Hindlimb muscle (tissue), 1 donor: ENCODE data around the gene BCO2. TPM values are rescaled to one million over a fixed set of nuclear protein-coding genes. Genes with fewer than 3 reads are reported as not detected.

Experiments used
- DNase-seq: peaks from one replicate; pipeline ENCODE4 v3.0.0-alpha.2; 2013
- polyA plus RNA-seq: library from polyadenylated mRNA; unstranded; fragments of 120-200 nt; gene quantifications from one replicate; pipeline ENCODE4 v1.2.1, GENCODE V29; 2013; ENCODE audit not compliant: insufficient read length

Gene BCO2
- polyA plus RNA-seq, 1 donor: 5.3 TPM

DNA sequence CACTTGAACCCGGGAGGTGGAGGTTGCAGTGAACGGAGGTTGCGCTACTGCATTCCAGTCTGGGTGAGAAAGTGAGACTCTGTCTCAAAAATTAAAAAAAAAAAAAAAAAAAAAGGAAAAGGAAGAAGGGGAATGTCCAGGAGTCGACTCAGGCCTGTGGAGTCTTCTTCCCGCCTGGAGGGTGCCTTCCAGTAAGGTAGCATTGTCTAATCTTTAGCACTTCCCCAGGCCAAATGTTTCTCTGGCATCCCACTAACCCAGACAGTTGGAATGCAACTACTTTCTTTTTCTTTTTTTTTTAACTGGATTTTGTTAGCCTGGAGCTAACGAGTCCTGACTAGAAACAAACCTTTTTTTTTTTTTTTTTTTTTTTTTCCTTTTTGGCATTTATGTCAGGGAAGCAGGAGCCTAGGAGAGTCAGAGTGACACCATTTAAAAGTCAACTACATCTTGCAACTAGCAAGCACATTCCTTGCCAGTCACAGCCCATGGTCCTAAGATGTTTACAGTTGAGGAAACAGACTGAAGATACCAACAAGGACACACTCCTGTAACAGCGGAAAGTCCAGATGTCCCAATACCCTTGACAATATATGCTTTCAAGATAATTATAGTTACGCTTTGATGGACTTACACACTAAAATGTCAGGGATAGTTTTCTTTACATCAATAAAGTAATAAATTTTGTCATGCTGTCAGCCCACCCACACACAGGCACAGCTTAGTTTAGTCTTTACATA lies 74.7 kb downstream of the BCO2 start:
- DNase-seq: no peak

DNA sequence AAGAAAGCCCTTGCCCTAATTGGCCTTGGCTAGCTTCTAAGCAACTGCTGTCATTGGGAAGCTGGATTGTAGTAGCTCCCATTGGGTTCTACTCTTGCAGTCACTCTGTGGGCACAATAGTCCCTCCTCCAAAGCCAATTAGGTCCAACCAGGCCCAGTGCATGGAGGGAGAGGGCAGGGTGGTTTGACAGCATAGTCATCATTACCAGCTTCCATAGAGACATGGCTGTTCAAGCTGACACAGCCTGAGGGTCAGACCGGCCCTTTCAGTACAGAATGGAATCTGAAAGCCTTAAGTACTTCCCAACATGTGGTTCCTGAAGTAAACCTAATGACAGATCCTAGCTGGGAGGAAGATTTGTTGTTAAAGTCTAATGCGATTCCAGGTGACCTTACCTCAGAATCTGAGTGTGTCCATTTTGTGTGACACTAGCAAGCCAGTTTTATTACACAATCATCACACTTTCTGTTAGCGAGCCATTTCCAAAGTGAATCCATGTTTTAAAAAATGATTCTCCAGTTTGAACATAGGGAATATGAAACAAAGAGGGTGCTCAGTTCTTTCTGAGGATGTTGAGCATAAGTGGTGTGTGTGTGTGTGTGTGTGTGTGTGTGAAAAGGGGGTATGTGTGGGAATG lies 78.4 kb downstream of the BCO2 start:
- no peak for DNase-seq

DNA sequence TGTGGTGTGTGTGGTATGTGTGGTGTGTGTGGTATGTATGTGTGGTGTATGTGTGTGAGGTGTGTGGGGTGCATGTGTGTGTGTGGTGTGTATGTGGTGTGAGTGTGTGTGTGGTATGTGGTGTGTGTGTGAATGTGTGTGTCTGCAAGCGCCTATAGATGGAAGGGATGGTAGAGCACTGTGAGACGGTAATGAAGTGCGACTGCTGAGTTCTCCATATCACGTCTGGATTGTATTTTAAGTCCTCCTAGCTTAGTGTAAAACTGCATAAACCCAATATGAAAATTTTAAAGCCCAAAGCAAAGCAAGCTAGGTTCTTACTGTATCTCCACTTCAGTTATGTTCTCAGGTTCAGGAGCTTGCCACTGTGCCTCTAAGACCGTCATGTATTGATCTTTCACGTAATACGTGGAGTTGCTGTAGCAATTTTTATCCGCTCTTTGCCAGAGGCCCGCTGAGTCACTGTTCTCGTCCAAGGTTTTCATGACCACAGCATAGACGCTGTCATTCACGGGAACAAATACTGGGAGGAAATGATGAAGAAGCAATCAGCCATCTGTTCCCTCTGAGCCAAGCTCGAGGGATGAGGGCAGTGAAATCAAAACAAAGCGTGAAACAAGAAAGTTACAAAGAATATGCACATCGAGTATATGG lies 79.9 kb downstream of the BCO2 start:
- no peak for DNase-seq

DNA sequence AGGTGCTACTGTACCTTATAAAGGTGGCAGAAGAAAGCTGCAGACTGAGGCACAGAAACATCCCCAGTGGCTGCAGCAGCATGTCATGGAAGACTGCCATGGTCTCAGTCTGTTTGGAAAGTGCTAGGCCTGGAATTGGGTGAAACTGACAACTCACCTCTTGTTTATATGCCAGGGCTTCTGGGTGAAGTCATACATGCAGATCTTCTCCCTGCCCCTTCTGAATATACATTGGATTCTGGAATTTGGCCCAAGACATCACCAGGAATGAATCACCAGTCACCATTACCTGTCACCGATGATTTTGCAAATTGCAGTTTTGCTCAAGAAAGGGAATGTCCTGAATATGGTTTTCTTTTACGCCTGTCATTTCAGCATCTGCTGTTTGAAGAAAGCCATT lies 85.2 kb downstream of the BCO2 start, which contains the start of gene PLET1:
PLET1 (minus strand) TSS at position 371 of the 400 bp plus-strand sequence; CDS start at position 100, 271 bp downstream.
- DNase-seq: no peak

DNA sequence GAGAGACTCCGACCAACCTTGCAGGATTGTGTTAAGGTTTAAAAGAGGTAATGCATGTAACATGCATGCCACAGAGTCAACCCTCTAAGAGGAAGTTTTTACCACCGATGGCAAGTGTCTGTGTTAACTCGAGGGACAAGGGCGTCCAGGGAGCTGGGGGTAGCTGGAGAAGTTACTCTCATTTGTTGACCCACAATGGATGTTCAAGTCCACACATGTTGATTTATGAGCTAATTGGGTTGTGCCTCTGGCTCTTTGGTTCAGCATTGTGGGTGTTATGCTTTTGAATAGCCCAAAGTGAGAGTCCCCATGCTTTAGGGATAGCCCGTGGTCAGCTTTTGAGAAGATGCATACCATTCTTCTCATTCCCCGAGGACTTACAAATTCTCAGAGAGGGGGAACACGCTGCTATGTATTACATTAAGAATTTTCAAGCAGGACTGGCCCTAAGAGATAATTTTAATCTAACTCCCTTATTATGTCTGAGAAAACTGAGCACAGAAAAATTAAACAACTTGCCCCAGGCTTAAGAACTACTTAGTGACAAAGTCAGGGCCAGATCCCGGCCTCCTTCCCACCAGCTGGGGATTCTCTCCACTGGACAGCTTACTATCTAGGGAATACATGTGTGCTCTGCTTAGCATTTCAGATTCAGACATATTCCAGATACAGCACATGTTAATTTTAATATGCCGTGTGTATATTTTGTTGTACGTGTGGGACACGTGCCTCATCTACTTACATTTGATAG lies 90.5 kb downstream of the BCO2 start:
- DNase-seq: no peak

DNA sequence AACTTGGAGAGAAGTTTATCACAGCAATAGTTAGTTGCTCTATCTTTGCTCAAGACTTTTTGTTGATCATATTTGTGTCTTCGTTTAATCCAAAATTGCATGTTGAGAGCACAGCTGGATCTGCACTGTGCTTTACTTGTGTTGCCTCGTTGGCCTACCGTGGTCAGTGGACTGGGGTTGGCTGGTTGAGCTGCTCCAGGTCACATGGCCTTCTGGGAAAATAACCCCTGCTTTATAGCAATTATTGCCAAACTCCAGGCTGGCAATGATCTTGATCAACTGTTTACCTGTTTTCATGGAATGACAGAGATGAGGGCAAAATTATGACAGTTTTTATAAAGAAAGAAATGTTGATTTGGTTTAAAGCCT lies 91.1 kb downstream of the BCO2 start:
- DNase-seq: no peak

DNA sequence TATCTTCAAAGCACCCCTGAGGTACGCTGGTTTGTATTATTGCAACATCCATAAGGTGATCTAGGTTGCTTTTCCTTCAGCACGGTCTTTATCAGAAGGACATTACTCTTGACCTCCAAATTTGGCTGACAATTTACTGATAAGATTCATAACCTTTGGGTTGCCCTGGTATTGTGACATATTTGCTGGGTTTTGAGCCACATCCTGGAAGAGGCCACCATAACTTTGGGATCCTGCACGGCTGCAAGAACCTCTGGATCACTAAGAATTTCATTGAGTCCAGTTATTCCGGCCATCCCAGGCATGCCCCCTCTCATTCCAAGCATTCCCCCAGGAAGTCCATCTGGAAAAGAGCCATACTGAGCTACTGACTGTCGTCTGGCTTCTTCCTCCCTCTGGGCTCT lies 91.9 kb downstream of the BCO2 start:
- DNase-seq: no peak

DNA sequence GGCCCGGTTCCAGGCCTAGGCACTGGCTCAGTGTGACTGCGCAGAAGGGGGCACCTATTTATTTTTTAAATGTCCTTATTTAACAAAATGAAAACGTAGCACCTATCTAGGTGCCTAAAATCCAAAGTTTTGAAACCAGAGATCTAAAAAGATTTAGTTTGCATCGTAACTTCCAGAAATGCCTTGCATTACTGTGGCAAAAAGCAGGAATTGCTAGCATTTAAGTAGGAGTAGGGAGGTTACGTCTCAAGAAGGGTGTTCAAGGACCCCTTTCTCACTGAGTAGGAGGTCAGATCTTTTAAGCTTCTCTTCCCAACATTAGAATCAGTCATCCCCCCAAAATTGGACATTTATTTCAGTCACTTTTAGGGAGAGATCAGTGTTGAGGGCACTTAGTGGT lies 93.1 kb downstream of the BCO2 start:
- no peak for DNase-seq

Other genes starting within 250 kb of the BCO2 start
- gene DIXDC1, start 238.2 kb upstream of the BCO2 start, polyA plus RNA-seq: 15.8 TPM
- gene DLAT, start 150.1 kb upstream of the BCO2 start, polyA plus RNA-seq: 39.2 TPM
- gene PIH1D2, start 101.5 kb upstream of the BCO2 start, polyA plus RNA-seq: 0.93 TPM
- 26.1 TPM for gene NKAPD1, start 101.2 kb upstream of the BCO2 start, polyA plus RNA-seq
- 49.2 TPM for gene TIMM8B, start 88.8 kb upstream of the BCO2 start, polyA plus RNA-seq
- gene SDHD, start 88.6 kb upstream of the BCO2 start, polyA plus RNA-seq: 91.6 TPM
- 0.68 TPM for gene IL18, start 11.4 kb upstream of the BCO2 start, polyA plus RNA-seq
- gene TEX12, start 8.1 kb upstream of the BCO2 start, polyA plus RNA-seq: 0.23 TPM
- gene PTS, start 50.9 kb downstream of the BCO2 start, polyA plus RNA-seq: 19.2 TPM
- gene PLET1, start 85.3 kb downstream of the BCO2 start, polyA plus RNA-seq: not detected